SK-N-MC (cell line): ENCODE data around the gene CCL16.

Source experiments
- EZH2 ChIP-seq: fragments of 200-600 bp; sonication (generic); IDR thresholded peaks from one replicate; pipeline ENCODE4 v1.6.1; 2017; ENCODE audit warnings: antibody characterized with exemption
- FOXP2 ChIP-seq: optimal IDR thresholded peaks from 2 replicates; pipeline ENCODE3; 2011; ENCODE audit warnings: mild to moderate bottlenecking, moderate library complexity; ENCODE audit not compliant: insufficient read depth; ENCODE audit errors: extremely low read length, control extremely low read depth
- POLR2AphosphoS5 ChIP-seq: IDR thresholded peaks from 2 replicates; pipeline ENCODE4 v1.6.1; 2012; ENCODE audit warnings: mild to moderate bottlenecking, low read depth, low read length, borderline replicate concordance

DNA sequence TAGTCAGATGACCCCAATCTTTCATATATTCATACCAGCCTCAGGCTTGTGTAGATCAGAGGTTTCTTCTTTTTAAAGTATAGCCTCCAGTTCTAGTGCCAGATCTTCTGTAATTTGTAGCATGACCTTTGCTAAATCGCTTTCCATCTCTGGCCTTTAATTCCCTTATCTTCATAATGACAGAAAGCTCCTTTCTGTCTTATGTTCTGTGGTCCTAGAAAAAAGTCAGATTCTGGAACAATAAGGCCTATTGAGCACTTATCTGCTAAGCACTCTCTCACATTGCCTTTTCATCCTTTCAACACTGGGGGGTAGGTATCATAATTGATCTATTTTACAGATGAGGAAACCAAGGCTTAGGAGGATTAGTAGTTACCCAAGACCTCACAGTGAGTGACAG, 9.2 kb downstream of the CCL16 start:
- TF ChIP-seq FOXP2 (no peak), POLR2AphosphoS5 (no peak), EZH2 (no peak)
